COLO668 (cell line): ENCODE data around the gene IRS2.

ENCODE experiments used
- DNase-seq: peaks from one replicate; lab custom pipeline; 2025; ENCODE audit not compliant: unreplicated experiment; lab: John Stamatoyannopoulos, UW

IRS2 gene

DNA sequence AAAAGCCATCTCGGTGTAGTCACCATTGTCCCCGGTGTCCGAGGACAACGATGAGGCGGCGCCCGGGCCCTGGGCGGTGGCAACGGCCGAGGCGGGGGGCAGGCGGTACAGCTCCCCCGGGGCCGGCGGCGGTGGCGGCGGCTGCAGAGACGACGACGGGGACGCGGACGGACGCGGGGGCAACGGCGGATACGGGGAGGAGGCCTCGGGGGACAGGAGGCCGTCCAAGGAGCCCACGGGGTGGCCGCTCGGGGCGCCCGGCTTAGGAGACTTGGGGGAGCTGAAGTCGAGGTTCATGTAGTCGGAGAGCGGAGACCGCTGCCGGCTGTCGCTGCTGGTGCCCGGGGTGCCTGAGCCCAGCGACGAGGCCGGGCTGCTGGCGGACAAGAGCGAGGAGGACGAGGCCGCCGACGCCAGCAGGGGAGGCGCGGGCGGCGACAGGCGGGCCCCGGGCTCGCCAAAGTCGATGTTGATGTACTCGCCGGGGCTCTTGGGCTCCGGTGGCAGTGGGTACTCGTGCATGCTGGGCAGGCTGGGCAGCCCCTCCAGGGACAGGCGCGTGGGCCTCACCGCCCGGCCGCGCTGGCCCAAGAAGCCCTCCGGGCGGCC lies 3.5 kb downstream of the IRS2 start:
- DNase-seq = peak; percentile 82

DNA sequence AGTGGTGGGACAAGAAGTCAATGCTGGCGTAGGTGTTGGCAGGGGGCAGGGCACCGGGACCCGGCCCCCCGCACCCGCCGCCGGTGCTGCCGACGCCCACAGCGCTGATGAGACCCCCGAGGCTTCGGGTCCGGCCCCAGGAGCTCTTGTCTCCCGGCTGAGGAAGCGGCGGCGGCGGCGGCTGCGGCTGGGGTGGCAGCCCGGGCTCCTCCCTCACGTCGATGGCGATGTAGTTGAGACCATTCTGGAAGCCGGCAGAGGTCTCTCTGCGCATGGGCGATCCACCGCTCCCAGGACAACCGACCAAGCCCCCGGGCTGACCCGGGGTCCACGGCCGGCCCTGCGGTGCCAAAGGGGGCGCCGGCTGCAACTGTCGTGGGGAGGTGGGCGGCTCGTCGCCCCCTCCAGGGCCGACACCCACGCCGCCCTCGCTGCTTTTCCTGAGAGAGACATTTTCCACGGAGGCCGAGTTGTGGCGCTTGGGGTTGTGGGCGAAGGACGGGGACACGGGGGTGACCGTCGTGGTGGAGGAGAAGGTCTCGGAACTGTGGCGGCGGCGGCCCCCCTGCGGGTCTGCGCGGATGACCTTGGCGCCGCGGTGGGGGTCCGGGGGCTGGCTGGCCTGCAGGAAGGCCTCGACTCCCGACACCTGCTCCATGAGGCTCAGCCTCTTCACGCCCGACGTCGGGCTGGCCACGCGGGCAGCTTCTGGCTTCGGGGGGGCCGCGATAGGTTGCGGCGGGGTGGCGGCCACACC lies 4.1 kb downstream of the IRS2 start:
- peak; percentile 70 for DNase-seq

DNA sequence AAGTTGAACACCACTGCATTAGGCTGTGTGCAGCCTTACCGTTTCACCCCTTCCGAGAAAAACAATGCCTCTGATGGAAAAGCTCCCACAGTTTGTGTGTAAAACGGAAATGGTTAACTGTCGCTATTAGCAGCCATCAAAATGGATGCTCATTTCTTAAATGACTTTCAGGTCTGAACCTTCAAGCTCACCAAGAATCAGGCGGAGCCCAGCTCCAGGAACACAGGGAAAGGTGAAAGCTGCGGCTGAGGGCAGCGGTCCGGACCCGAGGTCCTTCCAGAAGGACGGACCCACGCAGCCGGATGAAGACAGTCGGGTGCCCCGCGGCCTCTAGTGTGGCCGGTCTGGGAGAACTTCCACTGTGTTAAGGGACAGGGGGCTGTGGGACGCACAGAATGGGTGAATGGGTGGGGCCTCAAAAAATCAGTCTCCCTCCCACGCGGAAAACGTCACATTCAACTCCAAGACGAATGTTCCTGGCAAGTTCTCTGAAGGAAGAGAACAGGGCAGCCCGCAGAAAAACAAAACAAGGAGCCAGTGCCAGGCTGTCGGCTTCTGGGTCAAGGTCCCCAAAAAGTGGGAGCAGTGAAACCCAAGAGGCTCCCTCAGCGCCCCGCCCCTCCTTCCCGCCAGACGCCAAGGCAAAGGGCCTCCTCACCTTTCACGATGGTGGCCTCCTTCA lies 4.9 kb downstream of the IRS2 start:
- peak; percentile 67 for DNase-seq

DNA sequence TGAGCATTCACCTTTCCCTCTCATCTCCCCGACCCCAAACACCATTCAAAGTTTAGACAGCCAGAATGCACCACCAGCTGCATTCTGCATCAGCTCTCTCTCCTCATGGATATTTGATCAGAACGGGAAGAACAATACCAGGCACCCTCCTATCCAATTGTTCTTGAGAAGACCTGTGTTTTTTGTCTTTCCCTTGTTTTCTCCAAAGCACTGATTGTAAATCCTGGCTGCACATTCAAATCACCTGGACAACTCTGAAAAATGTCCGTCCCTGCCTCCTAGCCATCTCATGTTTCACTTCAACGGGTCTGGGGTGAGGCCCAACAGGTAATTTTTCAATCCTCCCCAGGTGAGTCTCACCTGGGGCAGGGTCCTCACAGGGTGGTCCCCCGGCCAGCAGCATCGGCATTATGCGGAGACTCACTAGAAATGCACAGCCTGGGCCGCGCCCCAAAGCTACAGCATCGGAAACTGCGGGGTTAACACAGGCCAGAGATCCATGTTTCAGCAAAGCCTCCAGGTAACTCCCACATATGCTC lies 5.5 kb downstream of the IRS2 start:
- peak; percentile 63 for DNase-seq

DNA sequence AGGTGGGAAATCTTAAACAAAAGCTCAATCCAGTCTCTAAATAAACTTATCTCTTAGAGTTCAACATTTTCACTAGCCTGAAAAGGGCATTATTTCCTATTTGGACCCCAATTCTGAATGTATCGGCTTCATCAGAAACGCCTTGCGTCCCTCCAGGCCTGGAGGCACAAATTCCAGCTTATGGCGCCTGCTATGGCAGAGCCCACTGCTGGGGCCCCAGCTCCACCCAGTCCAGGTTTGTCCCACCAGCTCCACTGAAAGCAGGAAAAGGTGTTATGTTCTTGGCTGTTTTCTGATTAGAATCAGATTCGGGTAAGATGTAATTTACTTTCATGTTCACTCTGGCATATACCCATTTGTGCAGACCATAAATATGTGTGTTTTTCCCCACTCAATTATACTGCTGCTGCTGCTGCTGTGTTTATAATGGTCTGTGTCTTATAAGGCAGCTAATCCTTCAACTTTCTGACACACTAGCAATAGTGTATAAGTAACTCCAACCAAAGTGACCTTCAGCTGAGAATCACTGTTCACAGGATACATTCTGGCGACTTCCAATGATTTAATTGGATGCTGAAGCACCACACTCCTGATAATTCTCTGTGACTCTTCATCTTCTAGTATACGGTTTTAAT lies 6.4 kb downstream of the IRS2 start:
- peak; percentile 34 for DNase-seq

DNA sequence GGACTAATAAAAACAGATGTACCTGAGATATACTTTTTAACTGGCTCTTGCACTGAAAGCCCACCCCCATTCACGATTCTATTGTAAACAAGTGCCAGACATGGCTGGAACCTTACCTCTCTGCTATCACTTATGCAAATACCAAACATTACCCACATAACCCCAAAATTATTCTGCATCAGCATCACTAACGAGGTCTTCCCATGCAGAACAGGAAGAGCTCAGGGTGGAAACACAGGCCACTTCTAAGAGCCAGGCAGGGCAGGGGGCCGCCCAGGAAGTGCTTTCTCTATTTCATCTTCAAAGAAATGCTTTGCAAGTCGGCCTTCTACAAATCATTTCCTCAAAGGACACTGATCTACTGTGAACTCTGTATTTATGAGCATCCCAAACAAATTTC lies 7.3 kb downstream of the IRS2 start:
- peak; percentile 44 for DNase-seq

DNA sequence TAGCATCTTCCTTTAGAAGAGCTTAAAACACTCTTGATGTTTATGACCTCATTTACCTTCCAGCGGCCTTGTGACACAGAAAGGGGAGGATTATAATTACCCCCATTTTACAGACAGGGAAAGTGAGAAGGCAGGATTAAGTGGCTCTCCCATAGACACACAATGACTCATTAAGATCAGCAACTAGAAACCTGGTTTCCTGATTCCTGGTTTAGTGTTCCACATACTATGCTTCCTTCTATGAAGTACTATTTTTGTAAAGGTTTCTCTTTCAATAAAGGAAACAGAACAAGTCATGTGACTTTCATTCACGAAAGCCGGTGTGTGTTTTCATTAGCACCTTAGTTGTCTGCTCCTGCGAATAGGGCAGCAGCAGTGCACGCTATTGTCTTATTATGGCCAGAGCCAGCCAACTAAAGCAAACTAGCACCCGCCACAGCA lies 8.3 kb downstream of the IRS2 start:
- peak; percentile 64 for DNase-seq

DNA sequence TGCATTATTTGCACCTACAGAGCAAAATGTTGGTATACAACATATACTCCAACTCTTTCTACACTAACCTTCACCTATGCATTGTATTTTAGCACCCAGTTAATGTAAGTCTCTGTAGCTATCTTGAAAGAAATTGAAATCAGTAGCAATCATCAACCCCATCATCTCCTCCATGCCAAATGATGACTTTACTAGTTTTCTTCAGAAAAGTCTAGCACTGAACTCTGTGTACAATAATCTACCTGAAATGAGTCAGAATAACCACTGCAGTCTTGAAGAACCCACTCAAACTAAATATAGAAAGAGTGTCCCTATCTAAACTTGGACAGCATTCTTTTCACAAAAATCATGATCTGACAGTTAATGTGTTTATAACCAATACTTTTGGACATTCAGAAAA lies 9.8 kb downstream of the IRS2 start:
- DNase-seq = no peak

DNA sequence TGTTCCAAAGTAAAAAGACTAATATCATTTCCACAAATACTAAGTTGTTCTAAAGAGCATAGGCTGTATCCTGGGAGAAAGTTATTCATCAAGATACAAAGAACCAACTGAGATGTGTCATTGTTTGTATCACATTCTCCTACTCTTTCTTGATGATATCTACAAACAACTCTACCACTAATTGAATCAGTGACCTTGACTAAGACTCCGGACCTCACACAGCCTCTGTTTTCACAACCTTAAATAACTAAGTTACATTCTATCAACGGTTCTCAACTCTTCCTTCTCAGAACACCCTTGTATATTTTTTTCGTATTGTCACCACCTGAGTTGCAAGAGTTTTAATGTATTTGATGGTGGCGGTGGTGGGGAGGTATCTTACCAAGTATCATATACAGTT lies 12.6 kb downstream of the IRS2 start:
- DNase-seq = no peak

DNA sequence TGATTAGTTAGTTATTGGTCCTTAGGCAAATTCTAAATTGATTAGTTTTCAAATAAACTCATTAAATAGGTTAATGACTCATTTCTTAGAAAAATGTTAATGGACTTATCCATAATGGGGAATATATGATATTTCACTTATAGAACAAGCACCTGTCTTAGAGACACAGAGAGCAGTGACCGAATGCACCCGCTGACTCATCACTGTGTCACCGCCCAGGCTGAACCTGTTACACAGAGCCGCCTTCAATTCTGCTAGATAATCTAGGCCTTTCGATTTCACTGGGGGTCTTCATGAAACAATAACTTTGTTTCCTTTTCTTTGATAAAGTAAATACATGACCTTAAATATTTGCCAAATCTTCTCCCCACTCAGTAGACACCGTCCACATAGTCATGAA lies 13.1 kb downstream of the IRS2 start:
- peak; percentile 48 for DNase-seq

DNA sequence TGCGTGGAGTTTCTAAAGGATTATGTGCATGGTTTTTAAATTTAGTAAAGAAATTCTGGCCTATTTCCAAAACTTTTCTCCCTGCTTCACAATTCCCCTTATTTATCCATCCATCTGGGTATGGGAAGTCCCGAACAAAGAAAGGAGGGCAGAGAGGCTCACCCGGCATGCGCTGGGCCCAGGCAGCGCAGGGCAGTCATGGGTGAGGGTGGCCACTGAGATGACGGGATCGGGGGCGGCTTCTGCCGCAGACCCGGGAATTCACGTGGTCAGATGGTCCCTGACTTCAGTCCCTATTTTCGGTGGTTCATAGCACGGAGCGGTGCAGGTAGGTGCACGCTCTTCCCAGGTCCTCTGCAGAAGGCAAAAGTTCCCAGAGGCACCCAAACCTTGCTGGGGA lies 14.5 kb downstream of the IRS2 start:
- no peak for DNase-seq

DNA sequence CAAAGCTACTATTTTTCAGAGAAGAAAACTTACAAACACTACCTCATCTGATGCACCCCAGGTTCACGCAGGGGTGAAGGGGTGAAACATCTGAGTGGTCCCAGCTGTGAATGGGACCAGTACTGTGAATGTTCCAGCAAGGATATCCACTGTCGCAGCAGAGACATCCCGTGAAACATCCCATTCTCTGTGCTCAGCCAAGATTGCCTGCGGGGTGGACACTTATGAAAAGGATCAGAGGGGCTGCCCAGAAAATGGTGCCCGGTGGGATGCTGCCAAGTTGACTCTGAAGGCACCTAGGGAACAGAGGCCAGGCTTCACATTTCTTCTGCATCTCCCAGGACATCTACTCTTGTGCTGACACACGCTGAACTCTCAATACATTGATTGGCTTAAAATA lies 15.9 kb downstream of the IRS2 start:
- no peak for DNase-seq

DNA sequence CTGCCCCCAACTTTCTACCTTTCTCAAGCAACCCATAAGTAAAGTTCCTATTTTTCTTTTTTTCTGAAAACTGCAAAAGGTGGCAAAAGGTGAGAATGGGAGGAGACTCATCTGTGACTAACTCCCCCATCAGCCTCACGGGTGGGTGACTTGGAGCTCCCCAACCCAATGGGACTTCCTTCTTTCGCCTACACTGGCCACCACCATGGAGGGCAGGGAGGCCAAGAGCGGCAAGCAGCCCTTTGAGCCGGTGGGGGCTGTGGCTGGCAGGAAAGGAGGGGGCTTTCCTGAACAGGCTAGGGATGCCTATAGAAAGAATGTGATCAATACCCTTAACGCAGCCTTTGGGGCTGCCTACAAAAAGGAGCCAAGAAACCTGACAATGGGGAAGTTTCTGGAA lies 16.5 kb downstream of the IRS2 start:
- DNase-seq = no peak

DNA sequence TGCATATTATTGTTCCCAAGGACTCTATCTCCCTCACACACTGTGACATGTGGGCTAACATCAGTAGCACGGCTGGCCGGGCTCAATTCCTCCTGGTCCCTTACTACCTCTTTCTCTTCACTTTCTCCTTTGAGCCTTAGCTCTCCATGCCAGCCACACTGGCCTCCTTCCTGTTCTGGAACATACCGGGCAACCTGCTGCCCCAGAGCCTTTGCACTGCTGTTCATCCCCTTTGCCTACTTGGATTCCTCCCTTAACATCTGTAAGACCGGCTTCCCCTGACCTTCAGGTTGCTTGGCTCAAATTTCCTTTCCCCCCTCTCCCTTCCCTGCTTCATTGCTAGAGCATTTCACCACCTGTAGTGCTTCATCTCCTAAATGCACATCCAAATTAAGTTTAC lies 17.1 kb downstream of the IRS2 start:
- no peak for DNase-seq

DNA sequence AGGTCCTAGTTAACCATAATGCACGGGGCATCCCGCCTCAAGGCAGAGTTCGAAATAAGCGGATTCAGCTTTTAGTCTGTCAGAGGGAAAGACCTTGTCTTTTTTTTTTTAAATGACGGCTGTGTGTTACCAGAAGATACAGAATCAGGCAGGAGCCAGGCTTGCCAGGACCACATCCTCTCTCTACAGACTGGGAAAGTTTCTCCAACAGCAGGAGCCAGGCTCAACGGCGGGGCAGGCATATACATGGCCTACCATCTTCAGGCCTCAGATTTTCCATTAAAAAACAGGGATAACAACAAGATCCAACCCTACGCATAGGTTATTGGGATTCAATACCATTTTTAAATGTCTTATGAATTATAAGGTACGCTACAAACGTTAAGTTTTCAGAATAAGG lies 17.8 kb downstream of the IRS2 start:
- no peak for DNase-seq

DNA sequence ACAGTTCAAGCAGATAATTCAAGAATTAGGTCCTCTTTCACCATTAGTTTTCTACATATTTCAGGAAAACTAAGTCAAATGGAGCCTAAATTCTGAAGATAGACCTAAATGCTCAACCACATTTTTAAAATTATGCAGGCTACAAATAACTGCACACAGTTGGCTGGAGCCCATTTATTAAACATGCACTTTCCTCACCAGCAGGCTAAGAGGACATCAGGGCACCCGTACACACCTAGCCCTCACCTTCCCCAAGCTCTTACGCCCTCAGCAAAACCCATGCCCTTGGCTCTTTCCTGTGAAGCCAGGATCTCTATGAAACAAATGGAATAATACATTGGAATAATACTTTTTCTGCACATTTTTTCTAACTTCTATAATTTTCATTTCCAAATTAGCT lies 18.2 kb downstream of the IRS2 start:
- DNase-seq = no peak

DNA sequence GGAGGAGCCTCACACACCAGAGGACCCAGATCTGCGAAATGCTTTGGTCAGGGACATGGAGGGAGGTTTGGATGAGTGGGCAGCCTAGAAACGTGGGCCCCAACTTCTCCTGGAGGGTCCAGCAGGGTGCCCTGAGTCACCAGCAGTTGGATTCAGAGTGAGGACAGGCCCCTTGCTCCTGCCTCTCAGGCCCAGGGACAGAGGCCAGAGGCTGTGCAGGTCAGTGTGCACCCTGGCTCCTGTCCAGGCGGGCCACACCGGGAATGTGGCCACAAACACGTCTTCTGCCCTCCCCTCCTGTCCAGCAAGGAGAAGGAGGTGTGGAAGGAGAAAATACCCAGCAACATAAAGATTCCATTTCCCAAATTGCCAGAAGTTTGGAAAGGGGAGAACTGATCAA lies 19.4 kb downstream of the IRS2 start:
- no peak for DNase-seq

DNA sequence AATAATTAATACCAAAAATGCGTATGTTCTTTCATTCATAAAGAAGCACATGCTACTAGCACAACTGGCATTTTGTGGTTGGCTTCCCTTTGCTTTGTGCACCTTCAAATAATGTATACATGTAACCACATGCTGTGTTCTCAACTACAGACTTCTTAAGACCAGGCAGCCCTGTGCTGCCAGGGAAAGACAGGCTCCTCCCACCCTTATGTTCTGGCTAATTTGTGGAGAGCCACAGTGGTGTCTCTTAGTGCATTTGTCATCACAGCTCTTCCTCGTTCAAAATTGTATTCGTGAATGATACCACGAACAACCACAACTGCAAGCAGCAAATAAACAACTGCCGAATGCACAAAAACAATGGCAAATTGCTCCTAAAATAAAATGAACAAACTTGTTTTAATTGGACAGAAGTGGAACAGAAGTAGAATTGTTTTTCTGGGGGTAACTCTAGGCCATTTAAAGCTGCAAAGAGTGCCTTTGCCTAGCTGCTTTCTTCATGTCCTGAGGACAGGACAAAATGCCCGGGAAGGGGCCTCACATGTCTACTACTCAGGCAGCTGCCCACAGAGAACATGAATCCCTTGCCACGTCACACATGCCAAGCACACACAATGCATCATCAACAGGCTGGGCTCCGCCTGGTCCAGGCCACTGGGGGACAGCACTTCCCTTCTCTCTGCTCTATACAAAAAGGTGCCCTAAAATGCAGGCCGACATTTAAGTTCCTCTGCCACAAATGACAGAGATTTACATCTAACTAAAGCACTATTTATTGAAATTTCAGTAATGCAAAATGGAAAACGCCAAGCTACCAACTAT lies 21.7 kb downstream of the IRS2 start:
- peak; percentile 33 for DNase-seq

DNA sequence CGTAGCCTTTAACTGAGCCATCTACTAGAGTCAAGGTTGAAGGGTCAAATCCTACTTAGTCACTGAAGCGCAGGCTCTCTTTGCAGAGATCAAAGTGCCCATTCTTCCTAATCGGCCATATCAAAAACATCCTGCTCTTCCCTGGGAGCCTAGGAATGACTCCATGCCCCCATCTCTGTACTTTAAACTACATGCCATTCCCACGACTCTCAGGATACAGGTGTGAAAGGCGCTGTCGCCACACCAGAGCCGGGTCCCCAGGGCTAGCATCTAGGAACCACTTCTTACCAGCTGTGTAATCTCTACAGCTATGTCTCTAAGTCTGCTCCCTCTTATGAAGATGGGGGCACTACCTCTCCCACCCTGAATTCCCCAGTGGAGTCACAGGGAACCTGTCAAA lies 22.3 kb downstream of the IRS2 start:
- DNase-seq = no peak

DNA sequence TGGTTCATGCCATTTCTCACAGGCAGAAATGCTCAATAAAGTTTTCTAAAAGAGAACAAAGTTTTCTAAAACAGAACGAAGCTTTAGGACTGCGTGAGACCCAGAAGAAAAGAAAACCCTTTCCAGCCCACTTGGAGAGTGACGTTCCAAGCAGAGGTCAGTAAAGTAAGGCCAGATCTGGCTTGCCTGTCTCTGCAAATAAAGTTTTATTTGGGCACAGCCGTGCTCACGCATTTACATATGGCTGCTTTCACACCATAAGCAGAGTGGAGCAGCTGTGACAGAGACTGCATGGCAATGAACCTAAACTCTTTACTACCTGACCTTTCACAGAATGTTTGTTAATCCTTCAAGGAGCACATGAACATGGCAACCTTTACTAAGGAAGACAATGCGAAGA lies 23.6 kb downstream of the IRS2 start:
- DNase-seq = no peak

DNA sequence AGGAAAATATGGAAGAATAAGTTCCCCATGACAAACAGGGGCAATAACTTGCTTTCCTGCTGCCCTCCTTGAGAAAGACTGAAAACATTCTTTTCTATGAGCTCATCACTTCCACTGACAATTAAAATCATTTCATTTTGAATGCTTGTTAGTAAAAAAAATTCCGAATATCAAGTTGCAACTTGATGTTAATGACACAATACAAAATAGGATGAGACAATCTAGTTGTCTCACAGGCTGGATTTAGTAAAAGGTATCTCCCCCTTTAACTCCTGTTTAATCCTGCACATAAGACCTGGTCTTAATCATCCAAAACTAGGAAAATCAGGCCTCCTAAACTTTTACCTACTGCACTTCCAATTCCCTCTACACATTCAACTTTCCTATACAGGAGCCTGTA lies 24.7 kb downstream of the IRS2 start:
- DNase-seq = no peak
